ENCODE measurements around the gene HSPA2. TPM values are rescaled to one million over a fixed set of nuclear protein-coding genes. Genes with fewer than 3 reads are reported as not detected.
A peak's percentile ranks its signal among the peaks of the same experiment; 100 is the strongest.

The HSPA2 gene
- total RNA-seq, 1 experiment from 2014 or later, result 16.5 TPM

DNA sequence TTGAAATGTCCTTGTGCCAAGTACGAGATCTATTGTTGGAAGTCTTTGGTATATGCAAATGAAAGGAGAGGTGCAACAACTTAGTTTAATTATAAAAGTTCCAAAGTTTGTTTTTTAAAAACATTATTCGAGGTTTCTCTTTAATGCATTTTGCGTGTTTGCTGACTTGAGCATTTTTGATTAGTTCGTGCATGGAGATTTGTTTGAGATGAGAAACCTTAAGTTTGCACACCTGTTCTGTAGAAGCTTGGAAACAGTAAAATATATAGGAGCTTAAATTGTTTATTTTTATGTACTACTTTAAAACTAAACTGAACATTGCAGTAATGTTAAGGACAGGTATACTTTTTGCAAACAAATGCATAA lies 2.3 kb downstream of the HSPA2 start:
- no peak overlapping the region for H3K27ac ChIP-seq (ENCODE audit: low read length)
- no peaks in the 10 kb centered on the region for H3K79me2 ChIP-seq (ENCODE audit: low read length)
- TF ChIP-seq EZH2 (IDR thresholded peaks at IDR 0.05; ENCODE audit: low read length, unreplicated experiment), result no peak
- TF ChIP-seq EZH2phosphoT487 (IDR thresholded peaks at IDR 0.05; ENCODE audit: borderline replicate concordance, low read length), result no peak
- no peak for TF ChIP-seq CTCF (conservative IDR thresholded peaks at IDR 0.05; ENCODE audit: low read depth, low read length)
- intact Hi-C loops (cut with micrococcal nuclease), result loop anchor here (2.0 kb wide), 1 partner anchor 26 kb away; no protein-coding TSS in a partner anchor
- H3K4me1 ChIP-seq (ENCODE audit: insufficient read depth, low read length), result peaks cover 19% of the 10 kb centered on the region
- no peak overlapping the region for H3K9ac ChIP-seq (ENCODE audit: low read length)
- no peaks in the 10 kb centered on the region for H3K36me3 ChIP-seq (ENCODE audit: low read depth, low read length)
- no peaks in the 10 kb centered on the region for H3K9me3 ChIP-seq (ENCODE audit: low read length)
- H2AFZ ChIP-seq (ENCODE audit: low read length), result no peak overlapping the region
- no peaks in the 10 kb centered on the region for H3F3A ChIP-seq (ENCODE audit: low read length, unreplicated experiment)
- H3K4me2 ChIP-seq (ENCODE audit: low read length), result peak overlapping the region; percentile 25
- peak overlapping the region; percentile 19; the same call in 1 of the 2 replicates for H3K4me3 ChIP-seq (ENCODE audit: low read length)
- ChIA-PET CTCF (interaction anchor here (0.7 to 1.1 kb wide), 4 partner anchors 31 to 349 kb away, joined by 3 to 5 read pairs (median 4); no protein-coding TSS in a partner anchor), POLR2A (ENCODE audit: unreplicated experiment) (interaction anchor here (0.6 to 1.5 kb wide), 2 partner anchors 86 to 618 kb away, joined by 5 to 8 read pairs; no protein-coding TSS in a partner anchor)
- no peaks in the 10 kb centered on the region for H3K9me2 ChIP-seq (replicated peaks; ENCODE audit: low read length)
- no TSS peak for BruUV-seq (replicated peaks)
- H3K27me3 ChIP-seq (ENCODE audit: low read length), result no peaks in the 10 kb centered on the region
- no peak for DNase-seq
- no peak for ATAC-seq
- H4K20me1 ChIP-seq (ENCODE audit: low read length), result no peaks in the 10 kb centered on the region

DNA sequence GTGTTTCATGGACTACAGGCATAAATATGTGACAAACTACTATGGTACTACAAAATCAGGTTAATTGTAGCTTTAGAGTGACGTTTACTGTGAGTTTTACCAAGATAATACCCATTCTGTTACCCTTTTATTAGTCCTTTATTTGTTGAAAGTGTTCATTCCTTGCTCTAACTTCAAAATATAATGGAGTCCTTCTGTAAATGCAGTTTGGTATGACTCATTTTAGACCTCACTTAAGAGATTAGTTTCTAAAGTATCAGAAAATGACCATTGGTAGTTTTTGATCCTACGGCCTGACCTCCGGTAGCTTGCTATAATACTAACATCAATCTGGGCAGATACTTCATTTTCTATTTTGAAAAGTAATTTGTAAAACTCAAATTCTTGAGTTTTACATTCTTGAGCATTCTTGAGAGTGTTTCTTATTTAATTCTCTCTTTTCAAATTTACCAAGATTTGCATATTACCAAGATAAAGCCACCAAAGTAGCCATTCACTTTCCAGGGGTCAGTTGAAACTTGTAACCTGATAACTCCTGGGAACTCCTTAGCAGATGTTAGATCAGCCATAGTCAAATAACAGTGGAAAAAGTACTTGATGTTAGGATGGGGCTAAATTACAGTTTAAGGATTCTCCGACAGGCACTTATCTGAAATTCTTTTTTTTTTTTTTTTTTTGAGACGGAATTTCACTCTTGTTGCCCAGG lies 4.2 kb downstream of the HSPA2 start:
- BruUV-seq (replicated peaks), result no TSS peak
- ChIA-PET CTCF (no interaction called here), POLR2A (ENCODE audit: unreplicated experiment) (no interaction called here)
- Histone ChIP-seq H3K27me3 (ENCODE audit: low read length) (no peaks in the 10 kb centered on the region), H3K79me2 (ENCODE audit: low read length) (no peaks in the 10 kb centered on the region), H3K27ac (ENCODE audit: low read length) (no peak overlapping the region), H3K4me3 (ENCODE audit: low read length) (no peak overlapping the region), H2AFZ (ENCODE audit: low read length) (no peak overlapping the region), H3K4me2 (ENCODE audit: low read length) (no peak overlapping the region), H3K9me2 (replicated peaks; ENCODE audit: low read length) (no peaks in the 10 kb centered on the region), H3K36me3 (ENCODE audit: low read depth, low read length) (no peaks in the 10 kb centered on the region), H4K20me1 (ENCODE audit: low read length) (no peaks in the 10 kb centered on the region), H3K9me3 (ENCODE audit: low read length) (no peaks in the 10 kb centered on the region), H3K4me1 (ENCODE audit: insufficient read depth, low read length) (peaks cover 10% of the 10 kb centered on the region), H3F3A (ENCODE audit: low read length, unreplicated experiment) (no peaks in the 10 kb centered on the region), H3K9ac (ENCODE audit: low read length) (no peak overlapping the region)
- intact Hi-C loops (cut with micrococcal nuclease), result no loop called here
- ATAC-seq (no peak), DNase-seq (no peak)
- TF ChIP-seq EZH2 (IDR thresholded peaks at IDR 0.05; ENCODE audit: low read length, unreplicated experiment) (no peak), CTCF (conservative IDR thresholded peaks at IDR 0.05; ENCODE audit: low read depth, low read length) (no peak), EZH2phosphoT487 (IDR thresholded peaks at IDR 0.05; ENCODE audit: borderline replicate concordance, low read length) (no peak)

DNA sequence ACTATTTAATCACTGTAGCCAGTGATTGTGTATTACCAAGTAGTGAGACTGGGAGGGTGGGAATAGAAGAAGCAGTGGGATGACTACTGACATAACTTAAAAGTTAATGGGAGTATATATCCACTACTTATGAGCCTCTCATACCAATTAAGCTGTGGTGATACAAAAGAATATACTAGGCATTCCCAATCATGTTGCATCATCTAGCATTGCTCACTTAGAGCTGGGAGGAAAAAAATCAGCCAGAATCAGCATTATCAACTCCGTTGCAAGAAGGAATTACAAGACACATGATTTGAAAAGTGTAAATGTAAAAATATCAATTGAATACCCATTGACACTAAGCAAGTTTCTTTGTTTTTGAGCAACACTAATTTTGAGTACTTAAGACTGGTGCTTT lies 8.5 kb downstream of the HSPA2 start:
- Histone ChIP-seq H3K27me3 (ENCODE audit: low read length) (no peaks in the 10 kb centered on the region), H3K4me1 (ENCODE audit: insufficient read depth, low read length) (peaks cover 3% of the 10 kb centered on the region; the same call in 1 of the 2 replicates), H3K9me3 (ENCODE audit: low read length) (no peaks in the 10 kb centered on the region), H3K9me2 (replicated peaks; ENCODE audit: low read length) (no peaks in the 10 kb centered on the region), H3K9ac (ENCODE audit: low read length) (no peak overlapping the region), H3K4me2 (ENCODE audit: low read length) (no peak overlapping the region), H3K36me3 (ENCODE audit: low read depth, low read length) (no peaks in the 10 kb centered on the region), H3F3A (ENCODE audit: low read length, unreplicated experiment) (no peaks in the 10 kb centered on the region), H2AFZ (ENCODE audit: low read length) (no peak overlapping the region), H3K79me2 (ENCODE audit: low read length) (no peaks in the 10 kb centered on the region), H4K20me1 (ENCODE audit: low read length) (no peaks in the 10 kb centered on the region), H3K27ac (ENCODE audit: low read length) (no peak overlapping the region), H3K4me3 (ENCODE audit: low read length) (no peak overlapping the region)
- ATAC-seq, result no peak
- no TSS peak for BruUV-seq (replicated peaks)
- no peak for TF ChIP-seq CTCF (conservative IDR thresholded peaks at IDR 0.05; ENCODE audit: low read depth, low read length)
- TF ChIP-seq EZH2 (IDR thresholded peaks at IDR 0.05; ENCODE audit: low read length, unreplicated experiment), result no peak
- no peak for TF ChIP-seq EZH2phosphoT487 (IDR thresholded peaks at IDR 0.05; ENCODE audit: borderline replicate concordance, low read length)
- intact Hi-C loops (cut with micrococcal nuclease), result no loop called here
- ChIA-PET POLR2A (ENCODE audit: unreplicated experiment) (no interaction called here), CTCF (no interaction called here)
- no peak for DNase-seq

Data from PC-3 (cell line).